Neural progenitor cell (in vitro differentiated cells): ENCODE measurements around the gene PER2. TPM values are rescaled to one million over a fixed set of nuclear protein-coding genes. Genes with fewer than 3 reads are reported as not detected.

Source experiments
- DNase-seq: peaks from one replicate; pipeline ENCODE4 v3.0.0-alpha.2; 2016; ENCODE audit warnings: low spot score
- H2AFZ ChIP-seq: fragments of 200-600 bp; sonication (generic); replicated peaks from 2 replicates; pipeline ENCODE4 v1.6.1; 2016; ENCODE audit warnings: antibody characterized with exemption
- H3F3A ChIP-seq: fragments of 200-600 bp; sonication (generic); 2 replicates; pipeline ENCODE4 v1.6.1; 2016; ENCODE audit warnings: antibody characterized with exemption, low read depth
- H3K27ac ChIP-seq: fragments of 200-600 bp; sonication (generic); 2 replicates; pipeline ENCODE4 v1.5.1; 2016; ENCODE audit warnings: mild to moderate bottlenecking
- H3K27me3 ChIP-seq: fragments of 200-600 bp; sonication (generic); 2 replicates; pipeline ENCODE4 v1.6.1; 2016; ENCODE audit warnings: mild to moderate bottlenecking, moderate library complexity
- H3K36me3 ChIP-seq: fragments of 200-600 bp; sonication (generic); 2 replicates; pipeline ENCODE4 v1.5.1; 2016
- H3K4me1 ChIP-seq: fragments of 200-600 bp; sonication (generic); 2 replicates; pipeline ENCODE4 v1.6.1; 2016; ENCODE audit warnings: mixed run types
- H3K4me2 ChIP-seq: fragments of 200-600 bp; sonication (generic); 2 replicates; pipeline ENCODE4 v1.6.1; 2016
- H3K4me3 ChIP-seq: fragments of 200-600 bp; sonication (generic); 2 replicates; pipeline ENCODE4 v1.5.1; 2016
- H3K79me2 ChIP-seq: fragments of 200-600 bp; sonication (generic); 2 replicates; pipeline ENCODE4 v1.6.1; 2016; ENCODE audit warnings: low read depth
- H3K9ac ChIP-seq: fragments of 200-600 bp; sonication (generic); 2 replicates; pipeline ENCODE4 v1.6.1; 2016
- H3K9me3 ChIP-seq: fragments of 200-600 bp; sonication (generic); 2 replicates; pipeline ENCODE4 v1.5.1; 2016; ENCODE audit warnings: low read depth
- H4K20me1 ChIP-seq: fragments of 200-600 bp; sonication (generic); 2 replicates; pipeline ENCODE4 v1.6.1; 2016; ENCODE audit warnings: low read depth
- H3K27ac Mint-ChIP-seq: 3 replicates; pipeline ENCODE4 v1.8.0; 2021; ENCODE audit warnings: mixed read lengths
- H3K27me3 Mint-ChIP-seq: 2 replicates; pipeline ENCODE4 v1.8.0; 2022; ENCODE audit warnings: low read depth, mild to moderate bottlenecking, inconsistent platforms, moderate library complexity, mixed read lengths; ENCODE audit not compliant: insufficient read depth
- H3K36me3 Mint-ChIP-seq: 3 replicates; pipeline ENCODE4 v1.8.0; 2021; ENCODE audit warnings: mixed read lengths
- H3K4me1 Mint-ChIP-seq: 3 replicates; pipeline ENCODE4 v1.8.0; 2021; ENCODE audit warnings: mixed read lengths
- H3K4me3 Mint-ChIP-seq: 3 replicates; pipeline ENCODE4 v1.8.0; 2021; ENCODE audit warnings: mild to moderate bottlenecking, moderate library complexity, mixed read lengths
- H3K9me3 Mint-ChIP-seq: 3 replicates; pipeline ENCODE4 v1.8.0; 2020; ENCODE audit warnings: mixed read lengths
- EZH2 ChIP-seq: fragments of 200-600 bp; sonication (generic); IDR thresholded peaks from 2 replicates; pipeline ENCODE4 v1.6.1; 2017; ENCODE audit warnings: antibody characterized with exemption, mild to moderate bottlenecking, moderate library complexity
- EZH2phosphoT487 ChIP-seq: fragments of 200-600 bp; sonication (generic); IDR thresholded peaks from 2 replicates; pipeline ENCODE4 v1.6.1; 2017; ENCODE audit warnings: antibody characterized with exemption
- total RNA-seq: library from RNA; depleted of rRNA; stranded (reverse); fragments of >200 nt; gene quantifications from 2 replicates; pipeline ENCODE4 v1.2.3, GENCODE V29; 2015; ENCODE audit warnings: low replicate concordance
- TF ChIP-seq, protein P1 (sequence below): fragments of 200-600 bp; sonication (generic); IDR thresholded peaks from 2 replicates; pipeline ENCODE4 v1.5.1; 2017; ENCODE audit warnings: antibody characterized with exemption, mild to moderate bottlenecking

The PER2 gene
- total RNA-seq, 1 donor from 2014 or later: 1.4 TPM

DNA sequence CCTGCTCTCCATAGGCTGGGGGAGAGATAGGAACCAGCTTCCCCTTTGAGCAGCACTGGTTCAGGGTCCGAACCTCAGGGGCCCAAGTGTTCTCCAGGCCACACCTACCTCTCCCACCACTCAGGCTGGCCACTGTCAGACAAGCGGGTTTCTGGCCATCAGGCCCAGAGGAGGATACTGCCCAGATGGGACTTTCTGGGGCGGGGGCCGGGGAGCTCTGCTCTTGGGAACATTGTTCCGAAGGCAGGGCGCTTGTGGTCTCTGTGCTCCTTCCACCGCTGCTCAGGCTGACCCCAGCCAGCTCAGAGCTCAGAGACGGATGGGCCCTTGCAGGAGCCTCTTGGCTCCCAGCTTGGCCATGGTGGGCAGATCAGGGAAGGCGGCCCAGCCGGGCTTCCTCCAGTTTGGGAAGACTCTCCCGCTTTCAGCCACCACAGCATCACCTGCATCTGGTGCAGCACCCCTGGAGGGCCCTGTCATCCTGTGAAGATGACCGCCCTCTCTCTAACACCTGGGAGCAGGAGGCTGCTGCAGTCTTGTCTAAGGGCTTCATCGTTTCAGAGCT is 26.7 kb upstream of the PER2 start:
- Mint-ChIP-seq H3K36me3 (no peaks in the 10 kb centered on the region), H3K4me1 (peaks cover 5% of the 10 kb centered on the region), H3K27ac (no peak overlapping the region), H3K4me3 (no peak overlapping the region), H3K27me3 (peaks cover 9% of the 10 kb centered on the region), H3K9me3 (peaks cover 3% of the 10 kb centered on the region)
- Histone ChIP-seq H3K36me3 (no peaks in the 10 kb centered on the region), H3K9ac (no peak overlapping the region), H3K4me3 (no peak overlapping the region), H3K4me2 (no peak overlapping the region), H3K27ac (no peak overlapping the region), H4K20me1 (no peaks in the 10 kb centered on the region), H3K79me2 (no peaks in the 10 kb centered on the region), H3K4me1 (no peaks in the 10 kb centered on the region), H2AFZ (no peak overlapping the region), H3F3A (peaks cover 7% of the 10 kb centered on the region), H3K9me3 (no peaks in the 10 kb centered on the region), H3K27me3 (peaks cover 18% of the 10 kb centered on the region)
- TF ChIP-seq EZH2phosphoT487 (no peak), EZH2 (no peak)
- TF ChIP-seq, protein P1, sequence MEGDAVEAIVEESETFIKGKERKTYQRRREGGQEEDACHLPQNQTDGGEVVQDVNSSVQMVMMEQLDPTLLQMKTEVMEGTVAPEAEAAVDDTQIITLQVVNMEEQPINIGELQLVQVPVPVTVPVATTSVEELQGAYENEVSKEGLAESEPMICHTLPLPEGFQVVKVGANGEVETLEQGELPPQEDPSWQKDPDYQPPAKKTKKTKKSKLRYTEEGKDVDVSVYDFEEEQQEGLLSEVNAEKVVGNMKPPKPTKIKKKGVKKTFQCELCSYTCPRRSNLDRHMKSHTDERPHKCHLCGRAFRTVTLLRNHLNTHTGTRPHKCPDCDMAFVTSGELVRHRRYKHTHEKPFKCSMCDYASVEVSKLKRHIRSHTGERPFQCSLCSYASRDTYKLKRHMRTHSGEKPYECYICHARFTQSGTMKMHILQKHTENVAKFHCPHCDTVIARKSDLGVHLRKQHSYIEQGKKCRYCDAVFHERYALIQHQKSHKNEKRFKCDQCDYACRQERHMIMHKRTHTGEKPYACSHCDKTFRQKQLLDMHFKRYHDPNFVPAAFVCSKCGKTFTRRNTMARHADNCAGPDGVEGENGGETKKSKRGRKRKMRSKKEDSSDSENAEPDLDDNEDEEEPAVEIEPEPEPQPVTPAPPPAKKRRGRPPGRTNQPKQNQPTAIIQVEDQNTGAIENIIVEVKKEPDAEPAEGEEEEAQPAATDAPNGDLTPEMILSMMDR: no peak
- DNase-seq: no peak

DNA sequence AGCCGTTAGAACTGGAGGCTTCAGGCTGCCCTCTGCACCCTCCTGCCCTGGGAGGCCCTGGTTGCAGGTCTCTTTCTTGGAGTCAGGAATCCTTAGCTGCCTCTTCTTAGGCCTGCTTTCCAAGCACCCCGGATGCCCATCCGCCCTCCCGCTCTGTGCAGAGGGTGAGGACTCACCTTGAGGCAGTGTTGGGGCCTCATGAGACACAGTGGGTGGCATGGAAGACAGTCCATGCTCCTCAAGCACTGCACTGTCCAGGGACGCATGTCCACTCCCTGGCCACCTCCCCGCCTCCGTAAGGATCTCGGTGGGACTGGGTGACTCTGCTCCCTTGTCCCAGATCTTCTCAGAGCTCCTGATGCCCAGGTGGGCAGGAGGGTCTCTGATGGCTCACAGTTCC is 26.2 kb upstream of the PER2 start:
- H3K27ac ChIP-seq: no peak overlapping the region
- Mint-ChIP-seq H3K36me3 (no peaks in the 10 kb centered on the region), H3K9me3 (peaks cover 3% of the 10 kb centered on the region), H3K4me1 (peaks cover 1% of the 10 kb centered on the region), H3K27ac (no peak overlapping the region), H3K4me3 (no peak overlapping the region), H3K27me3 (peaks cover 9% of the 10 kb centered on the region)
- no peak overlapping the region for H3K4me3 ChIP-seq
- DNase-seq: no peak
- no peaks in the 10 kb centered on the region for H3K36me3 ChIP-seq
- peaks cover 3% of the 10 kb centered on the region for H3F3A ChIP-seq
- H3K4me2 ChIP-seq: no peak overlapping the region
- no peak overlapping the region for H3K9ac ChIP-seq
- no peaks in the 10 kb centered on the region for H3K4me1 ChIP-seq
- no peak for TF ChIP-seq EZH2phosphoT487
- TF ChIP-seq, protein P1: no peak
- no peak for TF ChIP-seq EZH2
- H3K27me3 ChIP-seq: peaks cover 15% of the 10 kb centered on the region
- H3K9me3 ChIP-seq: no peaks in the 10 kb centered on the region
- no peaks in the 10 kb centered on the region for H3K79me2 ChIP-seq
- H4K20me1 ChIP-seq: no peaks in the 10 kb centered on the region
- H2AFZ ChIP-seq: no peak overlapping the region

DNA sequence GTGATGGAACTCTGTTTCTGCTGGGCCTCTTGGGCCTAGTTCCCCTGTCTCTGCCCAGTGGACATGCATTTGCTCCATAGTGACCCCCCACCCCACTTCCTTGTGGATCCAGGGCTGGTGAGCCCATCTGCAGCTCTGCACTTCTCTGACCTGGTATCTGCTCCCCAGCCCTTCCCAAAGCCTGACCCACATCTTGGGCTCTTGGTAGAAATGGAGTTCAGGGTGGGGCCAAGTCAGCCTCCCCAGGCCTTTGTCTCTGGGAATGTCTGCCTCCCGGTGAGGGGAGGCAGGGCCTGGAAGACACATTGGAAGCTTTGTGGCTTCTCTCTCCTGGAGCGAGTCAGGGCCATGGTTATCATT is 25.6 kb upstream of the PER2 start:
- Mint-ChIP-seq H3K9me3 (peaks cover 3% of the 10 kb centered on the region), H3K36me3 (no peaks in the 10 kb centered on the region), H3K4me1 (no peaks in the 10 kb centered on the region), H3K27ac (no peak overlapping the region), H3K4me3 (no peak overlapping the region), H3K27me3 (peaks cover 8% of the 10 kb centered on the region)
- H3K4me2 ChIP-seq: no peak overlapping the region
- H2AFZ ChIP-seq: no peak overlapping the region
- H3K79me2 ChIP-seq: no peaks in the 10 kb centered on the region
- H3K27ac ChIP-seq: no peak overlapping the region
- peaks cover 9% of the 10 kb centered on the region for H3K27me3 ChIP-seq
- H3K9me3 ChIP-seq: no peaks in the 10 kb centered on the region
- no peaks in the 10 kb centered on the region for H3F3A ChIP-seq
- H3K36me3 ChIP-seq: no peaks in the 10 kb centered on the region
- no peak overlapping the region for H3K4me3 ChIP-seq
- DNase-seq: no peak
- no peak for TF ChIP-seq EZH2phosphoT487
- TF ChIP-seq, protein P1: no peak
- no peak for TF ChIP-seq EZH2
- H3K4me1 ChIP-seq: no peaks in the 10 kb centered on the region
- no peaks in the 10 kb centered on the region for H4K20me1 ChIP-seq
- H3K9ac ChIP-seq: no peak overlapping the region
